Stimulated activated CD8-positive, alpha-beta memory T cell treated with anti-CD3 and anti-CD28 coated beads, Interleukin-12 subunit alpha, Interleukin-12 subunit beta, amount 100 ng/mL, for 24 hours (primary cell): ENCODE results near the gene TRMT61A.
"Not testable (repeated sequence)": the region's sequence is repeated elsewhere in the genome, so short reads cannot be mapped to it uniquely, and the experiment has no call there.

Experiments
- DNase-seq: peaks from one replicate; pipeline ENCODE4 v3.0.0-alpha.2; 2020; ENCODE audit errors: extremely low read depth

TRMT61A gene

GRCh38 chr14:103508521-103509329, 20.3 kb upstream of the TRMT61A start:
- DNase-seq = no peak

- DNase-seq = no peak
These were observed 18.9 kb upstream of the TRMT61A start for GRCh38 chr14:103509864-103510723.

- no peak for DNase-seq
These were observed 18.0 kb upstream of the TRMT61A start for GRCh38 chr14:103510724-103511693.

GRCh38 chr14:103512180-103512579, 16.8 kb upstream of the TRMT61A start:
- not testable (repeated sequence) for DNase-seq

GRCh38 chr14:103512701-103513611, 16.0 kb upstream of the TRMT61A start:
- no peak for DNase-seq

GRCh38 chr14:103514596-103515421, 14.2 kb upstream of the TRMT61A start:
- DNase-seq = no peak

GRCh38 chr14:103516426-103517173, 12.4 kb upstream of the TRMT61A start:
- no peak for DNase-seq

- DNase-seq = no peak
These were observed 11.8 kb upstream of the TRMT61A start for GRCh38 chr14:103517174-103517566.

- no peak for DNase-seq
These were observed 11.1 kb upstream of the TRMT61A start for GRCh38 chr14:103517721-103518421.

- no peak for DNase-seq
These were observed 10.5 kb upstream of the TRMT61A start for GRCh38 chr14:103518422-103519042.

- DNase-seq = no peak
These were observed 9.8 kb upstream of the TRMT61A start for GRCh38 chr14:103519043-103519836.

- DNase-seq = no peak
These were observed 9.2 kb upstream of the TRMT61A start for GRCh38 chr14:103519837-103520212.

GRCh38 chr14:103520269-103520656, 8.7 kb upstream of the TRMT61A start:
- DNase-seq = no peak

GRCh38 chr14:103520657-103521437, 8.1 kb upstream of the TRMT61A start:
- DNase-seq = no peak

- no peak for DNase-seq
These were observed 7.5 kb upstream of the TRMT61A start for GRCh38 chr14:103521438-103521950.

GRCh38 chr14:103521951-103522563, 6.9 kb upstream of the TRMT61A start:
- DNase-seq = no peak
